ENCODE data around the gene CSF3. TPM values are rescaled to one million over a fixed set of nuclear protein-coding genes. Genes with fewer than 3 reads are reported as not detected.

Gene CSF3
- total RNA-seq, 3 donors from 2014 or later: not detected

DNA sequence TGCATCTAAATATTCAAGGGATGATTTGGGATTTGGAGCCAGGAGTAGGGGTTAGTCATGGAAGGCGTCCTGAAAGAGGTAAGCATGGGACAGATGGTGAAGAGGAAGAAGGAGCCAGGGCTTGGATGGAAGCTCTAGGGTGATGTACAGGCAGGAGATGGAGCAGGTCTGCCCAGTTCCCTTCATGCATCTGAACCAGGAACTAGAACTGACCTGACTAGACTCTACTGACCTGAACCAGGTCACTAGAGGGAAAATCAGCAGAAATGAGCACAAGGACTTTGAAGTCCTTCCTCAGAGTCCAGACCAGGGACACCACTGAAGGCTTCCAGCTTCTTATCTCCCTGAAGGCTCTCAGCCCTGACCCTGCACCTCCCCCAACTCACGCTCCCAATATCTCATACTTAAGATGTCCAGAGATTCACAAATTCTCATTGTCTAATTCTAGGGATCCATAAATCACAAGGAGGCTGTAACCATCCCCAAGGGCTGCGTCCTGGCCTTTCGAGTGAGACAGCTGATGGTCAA lies 44.1 kb upstream of the CSF3 start:
- Histone ChIP-seq H3K4me1 (ENCODE audit: low read depth) (peaks cover 7% of the 10 kb centered on the region), H3K36me3 (ENCODE audit: low read depth) (no peaks in the 10 kb centered on the region), H3K4me3 (no peak overlapping the region), H3K9me3 (no peaks in the 10 kb centered on the region)
- ATAC-seq (no peak), DNase-seq (no peak)
- TF ChIP-seq, protein P1, sequence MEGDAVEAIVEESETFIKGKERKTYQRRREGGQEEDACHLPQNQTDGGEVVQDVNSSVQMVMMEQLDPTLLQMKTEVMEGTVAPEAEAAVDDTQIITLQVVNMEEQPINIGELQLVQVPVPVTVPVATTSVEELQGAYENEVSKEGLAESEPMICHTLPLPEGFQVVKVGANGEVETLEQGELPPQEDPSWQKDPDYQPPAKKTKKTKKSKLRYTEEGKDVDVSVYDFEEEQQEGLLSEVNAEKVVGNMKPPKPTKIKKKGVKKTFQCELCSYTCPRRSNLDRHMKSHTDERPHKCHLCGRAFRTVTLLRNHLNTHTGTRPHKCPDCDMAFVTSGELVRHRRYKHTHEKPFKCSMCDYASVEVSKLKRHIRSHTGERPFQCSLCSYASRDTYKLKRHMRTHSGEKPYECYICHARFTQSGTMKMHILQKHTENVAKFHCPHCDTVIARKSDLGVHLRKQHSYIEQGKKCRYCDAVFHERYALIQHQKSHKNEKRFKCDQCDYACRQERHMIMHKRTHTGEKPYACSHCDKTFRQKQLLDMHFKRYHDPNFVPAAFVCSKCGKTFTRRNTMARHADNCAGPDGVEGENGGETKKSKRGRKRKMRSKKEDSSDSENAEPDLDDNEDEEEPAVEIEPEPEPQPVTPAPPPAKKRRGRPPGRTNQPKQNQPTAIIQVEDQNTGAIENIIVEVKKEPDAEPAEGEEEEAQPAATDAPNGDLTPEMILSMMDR (IDR thresholded peaks at IDR 0.05): no peak
- intact Hi-C loops (cut with DNase I, micrococcal nuclease): no loop called here

GRCh38 chr17:39972271-39972670 lies 43.0 kb upstream of the CSF3 start:
- intact Hi-C loops (cut with DNase I, micrococcal nuclease): no loop called here
- no peaks in the 10 kb centered on the region for H3K9me3 ChIP-seq
- no peaks in the 10 kb centered on the region for H3K36me3 ChIP-seq (ENCODE audit: low read depth)
- no peak overlapping the region for H3K4me3 ChIP-seq
- peaks cover 7% of the 10 kb centered on the region for H3K4me1 ChIP-seq (ENCODE audit: low read depth)
- ATAC-seq: no peak
- TF ChIP-seq, protein P1 (IDR thresholded peaks at IDR 0.05): no peak
- no peak for DNase-seq

- Histone ChIP-seq H3K9me3 (no peaks in the 10 kb centered on the region), H3K4me1 (ENCODE audit: low read depth) (peaks cover 7% of the 10 kb centered on the region), H3K36me3 (ENCODE audit: low read depth) (no peaks in the 10 kb centered on the region), H3K4me3 (no peak overlapping the region)
- intact Hi-C loops (cut with DNase I, micrococcal nuclease): no loop called here
- TF ChIP-seq, protein P1 (IDR thresholded peaks at IDR 0.05): no peak
- DNase-seq (no peak), ATAC-seq (no peak)
Observed at GRCh38 chr17:39973496-39973895, 41.7 kb upstream of the CSF3 start.

- Histone ChIP-seq H3K4me3 (no peak overlapping the region), H3K36me3 (ENCODE audit: low read depth) (no peaks in the 10 kb centered on the region), H3K9me3 (no peaks in the 10 kb centered on the region), H3K4me1 (ENCODE audit: low read depth) (peaks cover 7% of the 10 kb centered on the region)
- no peak for ATAC-seq
- TF ChIP-seq, protein P1 (IDR thresholded peaks at IDR 0.05): no peak
- intact Hi-C loops (cut with DNase I, micrococcal nuclease): no loop called here
- no peak for DNase-seq
Observed at GRCh38 chr17:39974433-39974832, 40.8 kb upstream of the CSF3 start.

DNA sequence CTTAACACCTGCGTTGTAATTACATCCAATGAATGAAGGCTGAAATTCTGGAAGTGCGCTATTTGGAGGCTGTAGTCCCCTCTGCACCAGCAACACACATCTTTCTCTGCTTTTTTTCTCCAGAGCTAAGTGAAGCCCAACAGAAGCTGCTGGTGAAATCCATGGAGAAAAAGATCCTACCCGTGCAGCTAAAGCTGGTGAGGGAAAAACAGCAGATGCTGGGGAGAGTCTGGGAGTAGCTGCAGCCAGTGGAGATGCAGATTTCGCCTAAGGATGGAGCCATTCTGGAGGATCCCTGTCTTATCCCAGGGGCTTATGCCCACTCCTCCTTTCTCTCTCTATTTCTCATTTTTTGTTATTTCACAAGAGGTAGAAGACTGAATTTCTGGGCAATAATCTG lies 39.4 kb upstream of the CSF3 start:
- Histone ChIP-seq H3K9me3 (no peaks in the 10 kb centered on the region), H3K36me3 (ENCODE audit: low read depth) (peaks cover 4% of the 10 kb centered on the region), H3K4me1 (ENCODE audit: low read depth) (no peaks in the 10 kb centered on the region), H3K4me3 (no peak overlapping the region)
- intact Hi-C loops (cut with DNase I, micrococcal nuclease): no loop called here
- no peak for DNase-seq
- TF ChIP-seq, protein P1 (IDR thresholded peaks at IDR 0.05): no peak
- no peak for ATAC-seq
